Measurements from ENCODE around the gene VWA3B. TPM values are rescaled to one million over a fixed set of nuclear protein-coding genes. Genes with fewer than 3 reads are reported as not detected.

VWA3B gene
- polyA plus RNA-seq, 3 donors, result not detected

DNA sequence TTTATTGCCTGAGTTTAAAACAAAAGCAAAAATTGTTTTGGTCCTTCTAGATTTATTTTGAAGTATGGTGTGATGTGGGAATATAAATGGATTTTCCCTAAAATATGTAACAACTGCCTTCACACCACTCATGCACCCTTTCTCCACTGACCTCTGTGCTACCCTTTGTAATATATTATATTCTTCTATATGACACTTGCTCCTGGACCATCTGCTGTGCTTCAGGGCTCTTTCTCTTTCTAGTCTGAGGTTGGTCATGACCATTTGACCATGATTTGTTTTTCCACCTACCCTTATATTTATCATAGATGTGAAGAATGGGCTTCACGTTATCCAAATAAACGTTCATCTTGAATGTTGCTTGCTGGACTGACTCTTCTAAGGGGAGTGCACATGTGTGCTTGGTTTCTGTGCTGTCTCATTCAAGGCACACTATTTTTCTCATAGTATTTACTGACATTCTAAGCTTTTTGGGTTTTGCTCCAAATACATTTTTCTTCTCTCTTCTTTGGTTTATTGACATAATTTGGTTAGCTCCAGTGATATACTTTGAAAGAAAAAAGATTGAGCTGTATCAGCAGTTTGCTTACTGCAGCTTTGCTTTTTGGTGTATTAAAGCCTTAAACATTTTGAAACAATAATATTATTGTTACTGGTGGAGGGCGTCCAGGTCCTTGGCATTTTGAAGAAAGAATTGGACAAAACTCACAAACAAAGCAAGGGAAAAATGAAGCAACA lies 61.8 kb downstream of the VWA3B start:
- Mint-ChIP-seq H3K36me3 (no peaks in the 10 kb centered on the region), H3K4me3 (no peak overlapping the region), H3K9me3 (peaks cover 0 to 6% (median 2%) of the 10 kb centered on the region in 7 donors), H3K27ac (no peak overlapping the region), H3K4me1 (peaks cover 6% of the 10 kb centered on the region), H3K27me3 (ENCODE audit: low read depth in 3 of 3) (peaks cover 0 to 11% (median 6%) of the 10 kb centered on the region in 3 donors)
- no peaks in the 10 kb centered on the region for H3K9me3 ChIP-seq (replicated peaks in 1 of 2; ENCODE audit: control insufficient read depth in 1 of 2, insufficient read depth in 1 of 2, low read length in 2 of 2)
- no peak overlapping the region for H3K9ac ChIP-seq (ENCODE audit: insufficient read depth, low read length, poor library complexity, severe bottlenecking)
- H3K4me1 ChIP-seq (ENCODE audit: control insufficient read depth in 1 of 2, insufficient read depth in 2 of 2, low read length in 2 of 2), result no peaks in the 10 kb centered on the region
- no peak overlapping the region for H3K4me2 ChIP-seq (replicated peaks; ENCODE audit: extremely low read depth, low read length, poor library complexity, severe bottlenecking)
- no peak for TF ChIP-seq CTCF (IDR thresholded peaks at IDR 0.05)
- no peak overlapping the region for H2AFZ ChIP-seq (ENCODE audit: insufficient read depth, low read depth, low read length, poor library complexity, severe bottlenecking)
- intact Hi-C loops (cut with micrococcal nuclease), result no loop called here
- no peaks in the 10 kb centered on the region for H4K20me1 ChIP-seq (ENCODE audit: insufficient read depth, low read length)
- H3K27me3 ChIP-seq (ENCODE audit: control insufficient read depth in 2 of 2, insufficient read depth in 2 of 2, low read length in 2 of 2), result peaks cover 0 to 5% of the 10 kb centered on the region in 2 donors
- DNase-seq, result no peak
- H3K27ac ChIP-seq (ENCODE audit: low read depth in 1 of 2, low read length in 2 of 2), result no peak overlapping the region
- WGBS (ENCODE audit: insufficient coverage), result no CpG with 5 or more reads among the region's 3 CpGs
- H3K36me3 ChIP-seq (replicated peaks in 1 of 2; ENCODE audit: control insufficient read depth in 1 of 2, insufficient read depth in 2 of 2, low read length in 2 of 2), result no peaks in the 10 kb centered on the region
- no peak overlapping the region for H3K4me3 ChIP-seq (replicated peaks in 1 of 3; ENCODE audit: low read depth in 2 of 3, low read length in 3 of 3)
- H3K79me2 ChIP-seq (ENCODE audit: insufficient read depth, low read length), result no peaks in the 10 kb centered on the region

DNA sequence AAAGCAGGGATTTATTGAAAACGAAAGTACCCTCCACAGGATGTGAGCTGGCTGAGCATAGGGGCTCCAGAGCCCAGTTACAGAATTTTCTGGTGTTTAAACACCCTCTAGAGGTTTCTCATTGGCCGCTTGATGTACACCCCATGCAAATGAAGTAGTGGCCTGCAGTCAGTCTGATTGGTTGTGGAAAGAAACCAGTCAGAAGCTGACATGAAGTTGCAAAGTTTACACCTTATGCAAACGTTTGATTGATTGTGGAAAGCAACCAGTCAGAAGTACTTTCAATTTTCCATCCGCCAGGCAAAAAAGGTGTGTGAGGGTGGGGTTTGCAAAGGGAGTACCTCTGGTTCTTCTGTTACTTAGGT lies 62.3 kb downstream of the VWA3B start:
- peaks cover 6% of the 10 kb centered on the region for H3K4me1 Mint-ChIP-seq
- WGBS (ENCODE audit: insufficient coverage), result 40% methylated on average over 2 of the region's 4 CpGs
- H4K20me1 ChIP-seq (ENCODE audit: insufficient read depth, low read length), result no peaks in the 10 kb centered on the region
- no peak overlapping the region for H3K9ac ChIP-seq (ENCODE audit: insufficient read depth, low read length, poor library complexity, severe bottlenecking)
- H2AFZ ChIP-seq (ENCODE audit: insufficient read depth, low read depth, low read length, poor library complexity, severe bottlenecking), result peak overlapping the region; percentile 30
- H3K27me3 ChIP-seq (ENCODE audit: control insufficient read depth in 2 of 2, insufficient read depth in 2 of 2, low read length in 2 of 2), result peaks cover 0 to 5% of the 10 kb centered on the region in 2 donors
- H3K27me3 Mint-ChIP-seq (ENCODE audit: low read depth in 3 of 3), result peaks cover 4 to 13% (median 11%) of the 10 kb centered on the region in 3 donors
- TF ChIP-seq CTCF (IDR thresholded peaks at IDR 0.05), result no peak
- no peaks in the 10 kb centered on the region for H3K9me3 ChIP-seq (replicated peaks in 1 of 2; ENCODE audit: control insufficient read depth in 1 of 2, insufficient read depth in 1 of 2, low read length in 2 of 2)
- no peaks in the 10 kb centered on the region for H3K4me1 ChIP-seq (ENCODE audit: control insufficient read depth in 1 of 2, insufficient read depth in 2 of 2, low read length in 2 of 2)
- no peaks in the 10 kb centered on the region for H3K79me2 ChIP-seq (ENCODE audit: insufficient read depth, low read length)
- intact Hi-C loops (cut with micrococcal nuclease), result no loop called here
- no peak overlapping the region for H3K4me3 ChIP-seq (replicated peaks in 1 of 3; ENCODE audit: low read depth in 2 of 3, low read length in 3 of 3)
- no peaks in the 10 kb centered on the region for H3K36me3 ChIP-seq (replicated peaks in 1 of 2; ENCODE audit: control insufficient read depth in 1 of 2, insufficient read depth in 2 of 2, low read length in 2 of 2)
- peak overlapping the region in 1 of 2 donors; percentile 33 for H3K4me3 Mint-ChIP-seq
- H3K27ac Mint-ChIP-seq, result no peak overlapping the region
- no peak overlapping the region for H3K27ac ChIP-seq (ENCODE audit: low read depth in 1 of 2, low read length in 2 of 2)
- no peak for DNase-seq
- H3K9me3 Mint-ChIP-seq, result peaks cover 0 to 6% (median 2%) of the 10 kb centered on the region in 7 donors
- no peaks in the 10 kb centered on the region for H3K36me3 Mint-ChIP-seq
- H3K4me2 ChIP-seq (replicated peaks; ENCODE audit: extremely low read depth, low read length, poor library complexity, severe bottlenecking), result no peak overlapping the region

Data from CD14-positive monocyte (primary cell).